Neuronal stem cell (in vitro differentiated cells): Measurements from ENCODE around the gene CXorf66.

Experiments used
- DNase-seq: peaks from one replicate; pipeline ENCODE4 v3.0.0-alpha.2; 2013; ENCODE audit warnings: low spot score
- H2AFZ ChIP-seq: one replicate; pipeline ENCODE4 v1.6.1; 2013; ENCODE audit warnings: mild to moderate bottlenecking, low read length, inconsistent platforms
- H2AK5ac ChIP-seq: 2 replicates; pipeline ENCODE4 v1.6.1; 2013; ENCODE audit warnings: low read depth, mild to moderate bottlenecking, inconsistent platforms, low read length, moderate library complexity, mixed read lengths
- H2BK120ac ChIP-seq: 2 replicates; pipeline ENCODE4 v1.6.1; 2013; ENCODE audit warnings: low read depth, mild to moderate bottlenecking, inconsistent platforms, low read length, moderate library complexity, mixed read lengths
- H2BK12ac ChIP-seq: one replicate; pipeline ENCODE4 v1.6.1; 2013; ENCODE audit warnings: low read length, inconsistent platforms
- H2BK15ac ChIP-seq: 2 replicates; pipeline ENCODE4 v1.6.1; 2013; ENCODE audit warnings: mild to moderate bottlenecking, low read length, inconsistent platforms, mixed read lengths
- H2BK5ac ChIP-seq: one replicate; pipeline ENCODE4 v1.6.1; 2013; ENCODE audit warnings: inconsistent platforms, mild to moderate bottlenecking, low read length, moderate library complexity
- H3K14ac ChIP-seq: one replicate; pipeline ENCODE4 v1.6.1; 2013; ENCODE audit warnings: low read length, inconsistent platforms
- H3K18ac ChIP-seq: 2 replicates; pipeline ENCODE4 v1.6.1; 2013; ENCODE audit warnings: low read length, inconsistent platforms
- H3K23ac ChIP-seq: 2 replicates; pipeline ENCODE4 v1.6.1; 2013; ENCODE audit warnings: low read depth, mild to moderate bottlenecking, mixed read lengths, low read length, inconsistent platforms; ENCODE audit not compliant: poor library complexity
- H3K27ac ChIP-seq: replicated peaks from 3 replicates; pipeline ENCODE4 v1.5.1; 2013; ENCODE audit warnings: low read length, inconsistent platforms
- H3K27me3 ChIP-seq, 3 experiments: 2 replicates each; pipeline ENCODE4 v1.6.1; 2013; ENCODE audit warnings: low read length in 3 of 3, mild to moderate bottlenecking in 2 of 3, inconsistent platforms in 1 of 3, low read depth in 1 of 3, mixed read lengths in 1 of 3, moderate library complexity in 1 of 3; ENCODE audit not compliant: control insufficient read depth in 3 of 3, insufficient read depth in 3 of 3
- H3K36me3 ChIP-seq, 2 donors: replicated peaks in 1 of 2; 2 replicates each; pipeline ENCODE4 v1.6.1; 2013; ENCODE audit warnings: low read length in 2 of 2; ENCODE audit not compliant: control insufficient read depth in 2 of 2, insufficient read depth in 2 of 2
- H3K4ac ChIP-seq: 2 replicates; pipeline ENCODE4 v1.6.1; 2013; ENCODE audit warnings: inconsistent platforms, mild to moderate bottlenecking, low read length, moderate library complexity
- H3K4me1 ChIP-seq, 2 donors: 1 replicate in 1 of 2; 2 replicates in 1 of 2; pipeline ENCODE4 v1.6.1; 2013; ENCODE audit warnings: low read length in 2 of 2, low read depth in 1 of 2; ENCODE audit not compliant: control insufficient read depth in 2 of 2, insufficient read depth in 1 of 2
- H3K4me2 ChIP-seq: one replicate; pipeline ENCODE4 v1.6.1; 2013; ENCODE audit warnings: mild to moderate bottlenecking, low read length, inconsistent platforms; ENCODE audit not compliant: insufficient read depth, poor library complexity, severe bottlenecking
- H3K4me3 ChIP-seq, 2 donors: 2 replicates each; pipeline ENCODE4 v1.5.1; 2013; ENCODE audit warnings: low read length in 2 of 2, mild to moderate bottlenecking in 2 of 2, inconsistent platforms in 1 of 2, moderate library complexity in 1 of 2
- H3K79me1 ChIP-seq: one replicate; pipeline ENCODE4 v1.6.1; 2013; ENCODE audit warnings: low read depth, mild to moderate bottlenecking, inconsistent platforms, low read length, moderate library complexity
- H3K9ac ChIP-seq: one replicate; pipeline ENCODE4 v1.6.1; 2013; ENCODE audit warnings: mild to moderate bottlenecking, low read depth, low read length, inconsistent platforms; ENCODE audit not compliant: poor library complexity
- H3K9me3 ChIP-seq, 2 donors: replicated peaks in 1 of 2; 2 replicates each; pipeline versions ENCODE3 to v1.6.1; 2013; ENCODE audit warnings: low read length in 2 of 2, mild to moderate bottlenecking in 2 of 2, inconsistent platforms in 1 of 2, low read depth in 1 of 2, mixed read lengths in 1 of 2, moderate library complexity in 1 of 2; ENCODE audit not compliant: control insufficient read depth in 2 of 2, insufficient read depth in 1 of 2
- H4K8ac ChIP-seq: one replicate; pipeline ENCODE4 v1.6.1; 2013; ENCODE audit warnings: low read depth, mild to moderate bottlenecking, inconsistent platforms, low read length, moderate library complexity
- H4K91ac ChIP-seq: one replicate; pipeline ENCODE4 v1.6.1; 2013; ENCODE audit warnings: low read length, low read depth, mild to moderate bottlenecking, inconsistent platforms; ENCODE audit not compliant: poor library complexity
- WGBS, 2 donors: extraction: QIAGEN DNeasy Blood & Tissue Kit; methylation state at CpG; one replicate each; pipeline ENCODE4 v1.1.7; 2013; ENCODE audit warnings: missing lambda C conversion rate in 2 of 2, mixed read lengths in 1 of 2; ENCODE audit not compliant: insufficient read length in 2 of 2, insufficient replicate concordance in 1 of 2; ENCODE audit errors: extremely low coverage in 2 of 2; 5-methylcytosine and 5-hydroxymethylcytosine counted together

Gene CXorf66

GRCh38 chrX:139920316-139920715 lies 45.0 kb downstream of the CXorf66 start:
- H3K18ac ChIP-seq: no peak overlapping the region
- no peak overlapping the region for H3K4me3 ChIP-seq
- H2BK15ac ChIP-seq: no peak overlapping the region
- no peak overlapping the region for H2AK5ac ChIP-seq
- H3K27ac ChIP-seq: no peak overlapping the region
- H2AFZ ChIP-seq: no peak overlapping the region
- DNase-seq: no peak
- no peak overlapping the region for H3K4ac ChIP-seq
- no peak overlapping the region for H3K23ac ChIP-seq
- no CpG with 5 or more reads among the region's 1 CpG for WGBS, 2 donors
- no peak overlapping the region for H2BK120ac ChIP-seq
- H2BK5ac ChIP-seq: no peak overlapping the region
- H4K91ac ChIP-seq: no peak overlapping the region
- H3K14ac ChIP-seq: no peak overlapping the region
- H3K36me3 ChIP-seq: no peaks in the 10 kb centered on the region
- H3K4me1 ChIP-seq: no peaks in the 10 kb centered on the region
- no peaks in the 10 kb centered on the region for H3K27me3 ChIP-seq
- no peak overlapping the region for H3K4me2 ChIP-seq
- H3K79me1 ChIP-seq: no peaks in the 10 kb centered on the region
- no peak overlapping the region for H4K8ac ChIP-seq
- no peak overlapping the region for H2BK12ac ChIP-seq
- H3K9me3 ChIP-seq: no peaks in the 10 kb centered on the region
- no peak overlapping the region for H3K9ac ChIP-seq

- H2BK15ac ChIP-seq: no peak overlapping the region
- no peaks in the 10 kb centered on the region for H3K36me3 ChIP-seq
- H4K91ac ChIP-seq: no peak overlapping the region
- H3K27ac ChIP-seq: no peak overlapping the region
- no peak overlapping the region for H3K4me2 ChIP-seq
- no peak overlapping the region for H3K4ac ChIP-seq
- no peaks in the 10 kb centered on the region for H3K4me1 ChIP-seq
- H2BK5ac ChIP-seq: no peak overlapping the region
- no peaks in the 10 kb centered on the region for H3K79me1 ChIP-seq
- H2BK120ac ChIP-seq: no peak overlapping the region
- no peaks in the 10 kb centered on the region for H3K9me3 ChIP-seq
- no peak overlapping the region for H2BK12ac ChIP-seq
- H3K18ac ChIP-seq: no peak overlapping the region
- no peak overlapping the region for H2AFZ ChIP-seq
- WGBS, 2 donors: no CpG with 5 or more reads among the region's 1 CpG
- H2AK5ac ChIP-seq: no peak overlapping the region
- H3K23ac ChIP-seq: no peak overlapping the region
- no peak for DNase-seq
- no peak overlapping the region for H3K14ac ChIP-seq
- H4K8ac ChIP-seq: no peak overlapping the region
- no peak overlapping the region for H3K4me3 ChIP-seq
- no peak overlapping the region for H3K9ac ChIP-seq
- no peaks in the 10 kb centered on the region for H3K27me3 ChIP-seq
These were observed 50.9 kb downstream of the CXorf66 start for GRCh38 chrX:139914421-139914820.

GRCh38 chrX:139909712-139910111 lies 55.6 kb downstream of the CXorf66 start:
- H3K36me3 ChIP-seq: no peaks in the 10 kb centered on the region
- no peak overlapping the region for H2BK12ac ChIP-seq
- no peak overlapping the region for H2BK5ac ChIP-seq
- H2BK120ac ChIP-seq: no peak overlapping the region
- no peak overlapping the region for H4K91ac ChIP-seq
- no peak overlapping the region for H2AFZ ChIP-seq
- no peaks in the 10 kb centered on the region for H3K9me3 ChIP-seq
- H3K18ac ChIP-seq: no peak overlapping the region
- no peak overlapping the region for H3K4ac ChIP-seq
- no peak overlapping the region for H2BK15ac ChIP-seq
- H2AK5ac ChIP-seq: no peak overlapping the region
- WGBS, 2 donors: no CpG with 5 or more reads among the region's 3 CpGs
- no peak overlapping the region for H3K4me3 ChIP-seq
- H3K14ac ChIP-seq: no peak overlapping the region
- no peak overlapping the region for H3K4me2 ChIP-seq
- no peaks in the 10 kb centered on the region for H3K4me1 ChIP-seq
- no peaks in the 10 kb centered on the region for H3K27me3 ChIP-seq
- no peak for DNase-seq
- no peak overlapping the region for H3K23ac ChIP-seq
- no peak overlapping the region for H3K27ac ChIP-seq
- H3K9ac ChIP-seq: no peak overlapping the region
- no peaks in the 10 kb centered on the region for H3K79me1 ChIP-seq
- H4K8ac ChIP-seq: no peak overlapping the region

DNA sequence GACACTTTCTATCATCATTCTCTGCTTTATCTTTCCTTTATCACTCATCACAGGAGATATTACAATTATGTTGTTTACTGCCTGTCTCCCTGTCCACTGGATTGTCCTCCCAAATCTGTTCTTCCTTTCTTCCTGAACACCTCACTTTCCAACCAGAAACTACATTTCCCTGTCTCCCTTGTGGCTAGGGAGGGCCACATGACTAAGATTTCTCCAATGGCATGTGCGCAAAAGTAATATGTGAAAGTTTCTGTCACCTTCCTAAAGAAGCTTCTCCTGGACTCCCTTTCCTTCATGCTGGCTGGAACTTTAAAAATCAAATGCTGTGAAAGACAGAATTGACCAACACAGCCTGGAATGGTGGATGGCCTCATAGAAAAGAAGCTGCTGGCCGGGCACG lies 58.2 kb downstream of the CXorf66 start:
- no peak overlapping the region for H3K27ac ChIP-seq
- H3K36me3 ChIP-seq: no peaks in the 10 kb centered on the region
- no peak overlapping the region for H3K9ac ChIP-seq
- no peak overlapping the region for H2BK12ac ChIP-seq
- no peak overlapping the region for H3K18ac ChIP-seq
- no CpG with 5 or more reads among the region's 3 CpGs for WGBS, 2 donors
- DNase-seq: no peak
- no peaks in the 10 kb centered on the region for H3K4me1 ChIP-seq
- H3K4me3 ChIP-seq: no peak overlapping the region
- H3K79me1 ChIP-seq: no peaks in the 10 kb centered on the region
- H3K9me3 ChIP-seq: no peaks in the 10 kb centered on the region
- no peak overlapping the region for H2BK15ac ChIP-seq
- H3K14ac ChIP-seq: no peak overlapping the region
- no peak overlapping the region for H4K8ac ChIP-seq
- H2BK120ac ChIP-seq: no peak overlapping the region
- no peak overlapping the region for H2AK5ac ChIP-seq
- H2BK5ac ChIP-seq: no peak overlapping the region
- no peaks in the 10 kb centered on the region for H3K27me3 ChIP-seq
- no peak overlapping the region for H3K23ac ChIP-seq
- H2AFZ ChIP-seq: no peak overlapping the region
- H4K91ac ChIP-seq: no peak overlapping the region
- no peak overlapping the region for H3K4ac ChIP-seq
- H3K4me2 ChIP-seq: no peak overlapping the region
